Measurements from ENCODE around the gene WNK4.

Gene WNK4

DNA sequence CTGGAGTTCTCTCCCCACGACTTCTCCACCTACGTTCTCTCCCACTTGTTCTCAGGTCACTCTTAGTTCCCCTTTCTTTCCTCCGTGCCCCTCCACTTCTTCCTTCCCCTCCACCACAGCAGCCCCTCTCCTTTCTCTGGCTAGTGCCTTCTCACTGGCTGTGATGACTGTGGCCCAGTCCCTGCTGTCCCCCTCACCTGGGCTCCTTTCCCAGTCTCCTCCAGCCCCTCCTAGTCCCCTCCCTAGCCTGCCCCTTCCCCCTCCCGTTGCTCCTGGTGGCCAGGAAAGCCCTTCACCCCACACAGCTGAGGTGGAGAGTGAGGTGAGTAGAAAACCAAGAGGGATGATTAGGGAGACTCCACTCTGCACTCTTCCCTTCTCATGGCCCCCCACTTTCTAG lies 14.7 kb downstream of the WNK4 start:
- WGBS, 2 donors (ENCODE audit: extremely low coverage in 2 of 2, insufficient read length in 2 of 2, insufficient replicate concordance in 1 of 2), result no CpG with 5 or more reads among the region's 4 CpGs
- Histone ChIP-seq H2BK5ac (ENCODE audit: low read length) (no peak overlapping the region), H3K4me1 (ENCODE audit: control insufficient read depth in 2 of 2, insufficient read depth in 1 of 2, low read depth in 1 of 2, low read length in 2 of 2) (peaks cover 6 to 9% of the 10 kb centered on the region in 2 donors), H2BK15ac (ENCODE audit: low read length) (no peak overlapping the region), H4K8ac (ENCODE audit: low read depth, low read length) (no peak overlapping the region), H2AFZ (ENCODE audit: low read length) (no peak overlapping the region), H3K79me1 (ENCODE audit: low read depth, low read length) (no peaks in the 10 kb centered on the region), H3K4me2 (ENCODE audit: insufficient read depth, low read length, poor library complexity, severe bottlenecking) (no peak overlapping the region), H3K27ac (replicated peaks; ENCODE audit: low read length) (no peak overlapping the region), H3K23ac (ENCODE audit: low read depth, low read length, poor library complexity) (no peak overlapping the region), H3K9me3 (replicated peaks in 1 of 2; ENCODE audit: control insufficient read depth in 2 of 2, insufficient read depth in 1 of 2, low read depth in 1 of 2, low read length in 2 of 2) (peaks cover 0 to 4% of the 10 kb centered on the region in 2 donors), H2BK120ac (ENCODE audit: low read depth, low read length) (no peak overlapping the region), H3K36me3 (replicated peaks in 1 of 2; ENCODE audit: control insufficient read depth in 2 of 2, insufficient read depth in 2 of 2, low read length in 2 of 2) (peaks cover 4 to 25% of the 10 kb centered on the region in 2 donors), H2AK5ac (ENCODE audit: low read depth, low read length) (no peak overlapping the region), H4K91ac (ENCODE audit: low read depth, low read length, poor library complexity) (no peak overlapping the region), H3K27me3 (ENCODE audit: control insufficient read depth in 3 of 3, insufficient read depth in 3 of 3, low read depth in 1 of 3, low read length in 3 of 3) (no peaks in the 10 kb centered on the region), H3K4ac (ENCODE audit: low read length) (no peak overlapping the region), H3K4me3 (ENCODE audit: low read length in 2 of 2) (no peak overlapping the region), H3K14ac (ENCODE audit: low read length) (no peak overlapping the region), H3K18ac (ENCODE audit: low read length) (no peak overlapping the region), H3K9ac (ENCODE audit: low read depth, low read length, poor library complexity) (no peak overlapping the region), H2BK12ac (ENCODE audit: low read length) (no peak overlapping the region)
- no peak for DNase-seq (ENCODE audit: low spot score)

DNA sequence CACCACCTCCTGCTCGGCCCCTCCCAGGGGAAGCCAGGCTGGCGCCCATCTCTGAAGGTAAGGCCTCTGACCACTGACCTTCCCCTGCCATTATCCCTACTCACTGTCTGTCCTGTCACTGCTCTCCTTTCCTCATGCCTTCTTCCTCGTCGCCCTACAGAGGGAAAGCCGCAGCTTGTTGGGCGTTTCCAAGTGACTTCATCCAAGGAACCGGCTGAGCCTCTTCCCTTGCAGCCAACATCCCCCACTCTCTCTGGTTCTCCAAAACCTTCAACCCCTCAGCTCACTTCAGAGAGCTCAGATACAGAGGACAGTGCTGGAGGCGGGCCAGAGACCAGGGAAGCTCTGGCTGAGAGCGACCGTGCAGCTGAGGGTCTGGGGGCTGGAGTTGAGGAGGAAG lies 15.1 kb downstream of the WNK4 start:
- WGBS, 2 donors (ENCODE audit: extremely low coverage in 2 of 2, insufficient read length in 2 of 2, insufficient replicate concordance in 1 of 2), result no CpG with 5 or more reads among the region's 10 CpGs
- DNase-seq (ENCODE audit: low spot score), result no peak
- Histone ChIP-seq H3K4me3 (ENCODE audit: low read length in 2 of 2) (no peak overlapping the region), H2BK5ac (ENCODE audit: low read length) (no peak overlapping the region), H2BK15ac (ENCODE audit: low read length) (no peak overlapping the region), H3K14ac (ENCODE audit: low read length) (no peak overlapping the region), H3K4me1 (ENCODE audit: control insufficient read depth in 2 of 2, insufficient read depth in 1 of 2, low read depth in 1 of 2, low read length in 2 of 2) (peaks cover 6 to 9% of the 10 kb centered on the region in 2 donors), H3K4me2 (ENCODE audit: insufficient read depth, low read length, poor library complexity, severe bottlenecking) (no peak overlapping the region), H3K9ac (ENCODE audit: low read depth, low read length, poor library complexity) (no peak overlapping the region), H3K36me3 (replicated peaks in 1 of 2; ENCODE audit: control insufficient read depth in 2 of 2, insufficient read depth in 2 of 2, low read length in 2 of 2) (peaks cover 4 to 25% of the 10 kb centered on the region in 2 donors), H3K18ac (ENCODE audit: low read length) (no peak overlapping the region), H3K27me3 (ENCODE audit: control insufficient read depth in 3 of 3, insufficient read depth in 3 of 3, low read depth in 1 of 3, low read length in 3 of 3) (peaks cover 0 to 2% (median 0%) of the 10 kb centered on the region in 3 experiments), H3K27ac (replicated peaks; ENCODE audit: low read length) (no peak overlapping the region), H2AK5ac (ENCODE audit: low read depth, low read length) (no peak overlapping the region), H2BK12ac (ENCODE audit: low read length) (no peak overlapping the region), H2AFZ (ENCODE audit: low read length) (no peak overlapping the region), H4K91ac (ENCODE audit: low read depth, low read length, poor library complexity) (no peak overlapping the region), H3K9me3 (replicated peaks in 1 of 2; ENCODE audit: control insufficient read depth in 2 of 2, insufficient read depth in 1 of 2, low read depth in 1 of 2, low read length in 2 of 2) (peaks cover 0 to 4% of the 10 kb centered on the region in 2 donors), H3K23ac (ENCODE audit: low read depth, low read length, poor library complexity) (no peak overlapping the region), H2BK120ac (ENCODE audit: low read depth, low read length) (no peak overlapping the region), H3K79me1 (ENCODE audit: low read depth, low read length) (no peaks in the 10 kb centered on the region), H3K4ac (ENCODE audit: low read length) (no peak overlapping the region), H4K8ac (ENCODE audit: low read depth, low read length) (no peak overlapping the region)

DNA sequence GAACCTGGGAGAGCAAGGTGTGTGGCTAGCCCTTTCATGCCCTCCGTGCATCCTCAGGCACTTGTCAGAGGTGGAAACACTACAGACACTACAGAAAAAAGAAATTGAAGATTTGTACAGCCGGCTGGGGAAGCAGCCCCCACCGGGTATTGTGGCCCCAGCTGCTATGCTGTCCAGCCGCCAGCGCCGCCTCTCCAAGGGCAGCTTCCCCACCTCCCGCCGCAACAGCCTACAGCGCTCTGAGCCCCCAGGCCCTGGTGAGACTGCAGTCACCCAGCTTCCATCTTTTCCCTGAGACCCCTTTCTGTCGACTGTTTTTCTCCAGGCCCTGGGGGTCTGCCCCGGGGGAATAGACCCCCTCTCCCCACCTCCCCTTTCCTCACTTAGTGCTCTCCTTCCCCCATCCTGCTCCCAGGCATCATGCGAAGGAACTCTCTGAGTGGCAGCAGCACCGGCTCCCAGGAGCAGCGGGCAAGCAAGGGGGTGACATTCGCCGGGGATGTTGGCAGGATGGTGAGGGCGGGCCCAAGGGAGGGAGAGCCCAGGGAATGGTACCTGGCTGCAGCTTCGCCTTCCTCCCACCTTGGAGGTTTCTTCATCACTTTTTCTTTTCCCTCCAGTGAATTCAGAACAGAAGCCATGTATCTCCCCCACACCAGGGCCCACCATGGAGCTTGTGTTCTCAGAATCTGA lies 15.8 kb downstream of the WNK4 start:
- H2BK5ac ChIP-seq (ENCODE audit: low read length), result no peak overlapping the region
- no CpG with 5 or more reads among the region's 18 CpGs for WGBS, 2 donors (ENCODE audit: extremely low coverage in 2 of 2, insufficient read length in 2 of 2, insufficient replicate concordance in 1 of 2)
- no peak overlapping the region for H3K4me2 ChIP-seq (ENCODE audit: insufficient read depth, low read length, poor library complexity, severe bottlenecking)
- H3K4ac ChIP-seq (ENCODE audit: low read length), result no peak overlapping the region
- H4K91ac ChIP-seq (ENCODE audit: low read depth, low read length, poor library complexity), result no peak overlapping the region
- DNase-seq (ENCODE audit: low spot score), result no peak
- no peak overlapping the region for H3K18ac ChIP-seq (ENCODE audit: low read length)
- H3K27ac ChIP-seq (replicated peaks; ENCODE audit: low read length), result no peak overlapping the region
- H2BK12ac ChIP-seq (ENCODE audit: low read length), result no peak overlapping the region
- no peaks in the 10 kb centered on the region for H3K79me1 ChIP-seq (ENCODE audit: low read depth, low read length)
- no peak overlapping the region for H3K9ac ChIP-seq (ENCODE audit: low read depth, low read length, poor library complexity)
- no peak overlapping the region for H2BK15ac ChIP-seq (ENCODE audit: low read length)
- no peak overlapping the region for H2AK5ac ChIP-seq (ENCODE audit: low read depth, low read length)
- H3K23ac ChIP-seq (ENCODE audit: low read depth, low read length, poor library complexity), result no peak overlapping the region
- H3K4me1 ChIP-seq (ENCODE audit: control insufficient read depth in 2 of 2, insufficient read depth in 1 of 2, low read depth in 1 of 2, low read length in 2 of 2), result peaks cover 6 to 9% of the 10 kb centered on the region in 2 donors
- peaks cover 0 to 4% of the 10 kb centered on the region in 2 donors for H3K9me3 ChIP-seq (replicated peaks in 1 of 2; ENCODE audit: control insufficient read depth in 2 of 2, insufficient read depth in 1 of 2, low read depth in 1 of 2, low read length in 2 of 2)
- no peak overlapping the region for H3K14ac ChIP-seq (ENCODE audit: low read length)
- no peak overlapping the region for H2BK120ac ChIP-seq (ENCODE audit: low read depth, low read length)
- H4K8ac ChIP-seq (ENCODE audit: low read depth, low read length), result no peak overlapping the region
- peaks cover 4 to 25% of the 10 kb centered on the region in 2 donors for H3K36me3 ChIP-seq (replicated peaks in 1 of 2; ENCODE audit: control insufficient read depth in 2 of 2, insufficient read depth in 2 of 2, low read length in 2 of 2)
- H2AFZ ChIP-seq (ENCODE audit: low read length), result no peak overlapping the region
- H3K4me3 ChIP-seq (ENCODE audit: low read length in 2 of 2), result no peak overlapping the region
- H3K27me3 ChIP-seq (ENCODE audit: control insufficient read depth in 3 of 3, insufficient read depth in 3 of 3, low read depth in 1 of 3, low read length in 3 of 3), result peaks cover 0 to 2% (median 0%) of the 10 kb centered on the region in 3 experiments

DNA sequence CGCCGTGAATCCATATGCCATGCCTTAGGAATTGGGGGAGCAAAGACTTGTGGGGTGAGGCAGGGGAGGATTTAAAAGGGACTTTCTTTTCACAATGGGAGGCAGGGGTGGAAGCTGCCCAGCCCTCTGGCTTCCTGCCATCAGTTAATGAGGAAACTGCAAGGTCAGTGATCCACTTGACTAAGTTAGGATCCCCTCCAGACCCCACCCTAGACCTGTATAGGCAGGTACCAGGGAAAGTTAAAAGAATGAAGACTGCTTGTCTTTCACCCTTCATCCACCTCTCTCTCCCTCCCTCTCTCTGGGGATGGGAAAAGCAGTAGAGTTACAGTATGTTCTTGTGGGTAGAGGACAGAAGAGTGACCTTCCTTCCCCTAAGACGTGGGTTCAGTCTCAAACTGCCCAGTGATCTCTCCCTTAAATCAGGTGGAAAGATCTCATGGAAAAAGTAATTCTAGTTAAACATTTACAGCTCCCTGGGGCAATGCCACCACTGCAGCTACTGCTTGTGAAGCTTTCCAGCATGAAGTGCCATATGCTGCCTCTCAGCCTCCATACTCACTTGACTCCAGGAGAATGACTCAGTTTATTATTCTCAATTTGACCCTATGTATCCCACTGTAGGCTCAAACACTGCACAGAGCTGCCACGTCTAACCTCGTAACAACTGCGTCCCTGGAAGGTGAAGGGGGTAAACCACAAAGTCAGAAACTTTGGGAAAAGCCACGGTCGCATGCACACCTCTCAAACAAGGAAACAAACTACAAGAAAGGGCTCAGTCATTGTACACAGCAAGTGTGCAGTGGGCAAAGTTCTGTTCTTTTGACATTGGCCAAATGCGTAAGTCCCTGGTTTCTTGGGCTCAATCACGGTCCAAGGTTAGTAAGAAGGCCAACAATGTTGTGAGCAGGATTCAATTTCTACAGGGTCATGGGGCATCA lies 16.9 kb downstream of the WNK4 start:
- Histone ChIP-seq H3K23ac (ENCODE audit: low read depth, low read length, poor library complexity) (no peak overlapping the region), H3K9me3 (replicated peaks in 1 of 2; ENCODE audit: control insufficient read depth in 2 of 2, insufficient read depth in 1 of 2, low read depth in 1 of 2, low read length in 2 of 2) (peaks cover 0 to 4% of the 10 kb centered on the region in 2 donors), H3K36me3 (replicated peaks in 1 of 2; ENCODE audit: control insufficient read depth in 2 of 2, insufficient read depth in 2 of 2, low read length in 2 of 2) (peaks cover 4 to 25% of the 10 kb centered on the region in 2 donors), H2AK5ac (ENCODE audit: low read depth, low read length) (no peak overlapping the region), H4K8ac (ENCODE audit: low read depth, low read length) (no peak overlapping the region), H3K4me3 (ENCODE audit: low read length in 2 of 2) (peak overlapping the region; percentile 66 to 97), H2BK5ac (ENCODE audit: low read length) (no peak overlapping the region), H4K91ac (ENCODE audit: low read depth, low read length, poor library complexity) (no peak overlapping the region), H3K27me3 (ENCODE audit: control insufficient read depth in 3 of 3, insufficient read depth in 3 of 3, low read depth in 1 of 3, low read length in 3 of 3) (peaks cover 0 to 2% (median 0%) of the 10 kb centered on the region in 3 experiments), H3K27ac (replicated peaks; ENCODE audit: low read length) (no peak overlapping the region), H3K4me1 (ENCODE audit: control insufficient read depth in 2 of 2, insufficient read depth in 1 of 2, low read depth in 1 of 2, low read length in 2 of 2) (peaks cover 6 to 9% of the 10 kb centered on the region in 2 donors), H2AFZ (ENCODE audit: low read length) (no peak overlapping the region), H2BK15ac (ENCODE audit: low read length) (no peak overlapping the region), H3K14ac (ENCODE audit: low read length) (no peak overlapping the region), H3K4me2 (ENCODE audit: insufficient read depth, low read length, poor library complexity, severe bottlenecking) (peak overlapping the region; percentile 58), H3K79me1 (ENCODE audit: low read depth, low read length) (no peaks in the 10 kb centered on the region), H3K9ac (ENCODE audit: low read depth, low read length, poor library complexity) (no peak overlapping the region), H2BK12ac (ENCODE audit: low read length) (no peak overlapping the region), H3K4ac (ENCODE audit: low read length) (no peak overlapping the region), H2BK120ac (ENCODE audit: low read depth, low read length) (no peak overlapping the region), H3K18ac (ENCODE audit: low read length) (no peak overlapping the region)
- no peak for DNase-seq (ENCODE audit: low spot score)
- no CpG with 5 or more reads among the region's 10 CpGs for WGBS, 2 donors (ENCODE audit: extremely low coverage in 2 of 2, insufficient read length in 2 of 2, insufficient replicate concordance in 1 of 2)

All from neuronal stem cell (in vitro differentiated cells).